Effector CD4-positive, alpha-beta T cell (primary cell): ENCODE measurements around the gene COL12A1.
"Not testable (repeated sequence)": the region's sequence is repeated elsewhere in the genome, so short reads cannot be mapped to it uniquely, and the experiment has no call there.

ENCODE experiments used
- DNase-seq: peaks from one replicate; pipeline ENCODE4 v3.0.0-alpha.2; 2020

COL12A1 gene

DNA sequence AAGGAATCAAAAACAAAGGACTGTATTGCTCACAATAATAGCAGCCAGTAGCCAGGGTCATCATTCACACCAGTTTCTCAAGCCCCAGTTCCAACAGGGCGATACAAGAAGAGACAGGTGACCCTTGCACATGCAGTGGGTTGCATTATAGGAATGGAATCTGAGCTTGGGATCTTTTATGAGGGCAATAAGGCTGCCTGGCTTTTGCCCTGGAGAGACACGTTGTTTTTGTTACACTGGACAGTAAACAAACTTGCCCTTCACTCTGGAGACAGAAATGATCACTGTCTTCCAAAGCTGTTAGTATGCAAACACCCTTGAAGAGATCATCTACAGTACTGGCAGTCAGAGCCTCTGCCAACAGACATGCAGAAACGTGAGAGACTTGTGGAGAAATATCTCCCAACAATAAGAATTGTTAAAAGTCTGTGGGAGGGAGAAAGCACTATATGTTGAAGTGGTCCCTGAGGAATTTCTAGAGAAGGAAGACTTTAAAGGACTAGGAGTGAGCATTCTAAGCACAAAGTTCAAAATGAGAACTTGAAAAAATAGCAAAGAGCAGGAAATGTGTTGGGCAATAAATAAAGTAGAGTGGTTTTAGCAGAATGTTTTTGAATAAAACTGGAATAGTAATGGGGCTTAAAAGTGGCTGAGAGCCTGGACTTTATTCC is 6.2 kb upstream of the COL12A1 start:
- DNase-seq, result no peak

DNA sequence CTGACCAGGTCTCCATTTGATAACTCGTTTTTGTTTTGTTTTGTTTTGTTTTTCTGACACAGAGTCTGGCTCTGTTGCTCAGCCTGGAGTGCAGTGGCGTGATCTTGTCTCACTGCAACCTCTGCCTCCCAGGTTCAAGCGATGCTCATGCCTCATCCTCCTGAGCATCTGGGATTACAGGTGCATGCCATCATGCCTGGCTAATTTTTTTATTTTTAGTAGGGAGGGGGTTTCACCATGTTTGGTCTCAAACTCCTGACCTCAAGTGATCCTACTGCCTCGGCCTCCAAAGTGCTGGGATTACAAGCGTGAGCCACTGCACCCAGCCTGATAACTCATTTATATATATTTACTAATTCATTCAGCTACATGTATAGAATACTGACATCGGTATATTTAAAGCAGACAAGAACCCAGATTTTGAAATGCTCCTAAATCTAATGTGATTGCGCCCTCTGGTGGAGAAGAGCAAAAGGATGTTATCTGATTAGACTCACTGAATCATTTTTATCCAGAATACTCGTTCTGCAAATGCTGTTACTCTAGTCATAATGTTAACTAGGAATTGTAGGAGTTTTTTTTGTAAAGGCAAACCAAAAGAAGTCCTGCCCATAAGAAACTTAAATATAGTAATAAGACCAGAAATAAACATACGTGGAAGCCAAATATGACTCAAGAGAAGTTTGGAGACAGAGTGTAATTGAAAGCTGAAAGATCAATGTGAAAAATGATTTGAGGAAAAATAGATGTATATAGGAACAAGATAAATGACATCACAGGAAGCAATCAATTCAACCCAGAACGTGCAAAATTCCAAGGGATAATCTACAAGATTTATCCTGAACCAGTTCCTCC is 5.3 kb upstream of the COL12A1 start:
- DNase-seq, result peak; percentile 59

DNA sequence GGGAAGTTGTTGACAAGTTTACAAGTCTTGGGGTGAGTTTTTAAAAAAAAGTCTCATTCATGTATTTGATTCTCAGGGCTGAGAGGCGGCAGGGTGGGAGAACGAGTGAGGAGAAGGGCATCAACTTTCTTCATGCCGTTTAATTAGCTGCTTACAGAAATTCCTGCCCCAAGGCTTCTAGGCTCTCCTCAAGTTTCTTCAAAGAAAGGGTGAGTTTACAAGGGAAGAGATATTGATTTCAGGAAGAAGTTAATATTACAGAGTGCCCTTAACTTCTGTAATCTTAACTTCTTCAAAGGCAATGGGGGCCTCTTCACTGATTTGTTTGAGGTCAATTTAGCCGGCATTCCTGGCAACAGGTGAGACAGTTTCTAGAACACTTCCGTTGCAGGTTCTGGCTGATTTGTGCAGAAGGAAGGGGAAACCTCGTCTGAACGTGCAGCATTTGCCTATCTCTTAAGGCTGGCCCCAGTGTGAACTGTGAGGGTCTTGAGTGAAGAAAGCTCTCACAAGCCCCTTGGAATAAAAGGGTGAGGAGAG is 3.4 kb upstream of the COL12A1 start:
- DNase-seq, result no peak

DNA sequence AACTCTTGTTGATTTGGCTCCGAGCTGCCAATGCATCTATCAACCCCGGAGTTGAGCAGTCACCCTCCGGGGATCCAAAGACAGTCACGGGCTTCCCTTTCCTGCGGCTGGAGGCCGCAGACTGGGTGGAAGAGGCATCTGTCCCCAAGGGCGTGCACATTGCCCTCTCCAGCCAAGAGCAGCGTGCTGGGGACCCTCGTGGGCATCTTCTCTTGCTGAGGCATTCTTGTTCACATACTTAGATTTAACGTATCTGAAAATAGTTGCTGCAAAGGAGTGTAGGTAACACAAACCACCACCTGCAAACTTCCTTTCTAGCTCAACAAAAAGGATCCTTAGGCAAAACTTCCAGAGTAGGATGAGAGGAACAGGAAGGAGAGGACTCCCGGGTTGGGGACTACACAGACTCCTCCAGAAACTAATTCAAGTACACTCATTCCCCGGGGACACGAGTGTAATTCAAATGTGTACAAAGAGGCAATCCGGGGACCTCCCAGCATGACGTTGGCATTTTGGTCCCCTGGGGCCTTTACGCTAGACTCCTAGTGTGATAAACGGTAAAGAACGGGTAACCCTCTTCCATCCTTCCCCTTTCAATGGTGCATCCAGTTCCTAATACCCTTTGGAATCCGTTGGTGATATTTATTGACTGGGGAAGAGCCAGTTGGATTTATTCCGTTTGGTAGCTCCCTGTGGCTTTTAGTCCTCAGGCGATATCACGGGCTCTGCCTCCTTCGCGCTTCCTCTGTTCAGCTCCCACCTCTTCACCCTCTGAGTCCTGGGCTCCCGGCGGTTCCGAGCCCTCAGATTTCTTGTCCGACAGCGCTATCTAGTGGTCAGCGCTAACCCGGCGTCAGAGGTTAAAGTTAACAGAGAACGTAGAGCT is 2.7 kb upstream of the COL12A1 start:
- peak; percentile 76 for DNase-seq

DNA sequence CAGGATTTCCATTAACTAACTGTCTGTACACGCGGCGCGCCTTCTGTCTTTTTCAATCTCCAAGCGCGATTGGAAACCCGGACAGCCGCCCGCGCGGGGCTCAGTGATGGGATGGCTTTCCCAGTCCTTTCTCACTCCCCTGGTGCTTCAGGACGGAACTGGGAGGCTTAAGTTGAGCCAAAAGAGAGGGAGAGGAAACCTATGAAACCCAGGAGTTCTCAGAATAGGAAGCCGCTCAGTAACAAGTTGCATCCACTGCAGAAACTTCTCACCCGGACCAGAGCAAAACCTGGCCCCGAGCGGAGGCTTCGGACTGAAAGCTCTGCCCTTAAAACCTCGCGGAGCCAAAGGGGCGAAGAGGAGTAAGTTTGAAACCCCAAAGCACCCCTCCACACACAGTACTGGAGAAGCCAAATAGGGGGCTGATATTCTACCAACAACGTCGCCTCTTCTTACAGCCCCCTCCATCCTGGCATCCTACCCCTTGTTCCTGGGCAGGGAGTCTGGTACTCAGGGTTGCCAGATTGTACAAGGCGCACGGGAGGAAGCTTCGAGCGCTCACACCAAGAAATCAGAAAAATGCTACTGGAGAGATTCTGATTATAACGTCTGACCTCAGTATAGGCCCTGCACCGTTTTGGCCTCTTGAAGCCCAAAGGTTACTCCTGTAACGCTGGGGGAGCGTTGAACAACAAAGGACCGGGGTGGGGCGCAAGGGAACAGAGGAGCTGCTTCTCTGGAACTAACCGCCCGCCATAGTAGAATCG is 906 bp upstream of the COL12A1 start:
- no peak for DNase-seq

DNA sequence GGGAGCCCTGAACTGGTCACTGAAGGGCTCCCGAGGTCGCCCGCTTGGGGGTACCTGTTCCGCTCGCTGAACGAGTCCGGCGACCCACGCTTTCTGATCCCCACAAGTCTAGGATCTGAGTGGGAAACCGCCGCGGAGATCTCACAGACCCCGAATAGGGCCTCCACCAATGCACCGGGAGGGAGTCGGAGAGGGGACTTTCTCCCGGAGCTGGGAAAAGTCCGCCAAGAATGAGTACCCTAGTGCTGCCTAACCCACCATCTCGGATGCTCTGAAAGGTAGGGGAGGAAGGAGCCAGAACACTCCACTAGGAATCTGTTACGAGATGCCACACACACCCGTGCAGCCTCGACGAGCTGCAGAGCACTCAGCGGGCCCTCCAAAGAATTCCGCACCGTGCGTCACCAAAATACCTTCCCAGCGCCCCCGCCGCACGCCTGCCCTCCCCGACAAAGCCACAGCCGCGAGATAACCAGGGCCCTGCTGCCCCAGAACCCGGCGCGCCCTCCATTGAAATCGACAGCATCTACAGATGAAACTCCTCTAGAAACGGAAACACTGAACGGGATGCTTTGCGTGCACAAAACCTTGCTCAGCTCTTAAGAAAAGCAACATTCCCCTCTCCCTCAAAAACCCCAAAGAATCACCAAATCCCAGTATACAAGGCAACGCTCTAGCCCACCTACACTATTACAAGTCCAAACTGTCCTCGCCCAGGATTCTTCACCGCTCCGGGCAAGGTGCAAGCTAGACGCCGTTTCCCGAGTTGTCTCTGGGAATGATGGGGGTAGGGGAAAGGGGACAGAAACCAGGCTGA is 686 bp downstream of the COL12A1 start:
- DNase-seq, result no peak

DNA sequence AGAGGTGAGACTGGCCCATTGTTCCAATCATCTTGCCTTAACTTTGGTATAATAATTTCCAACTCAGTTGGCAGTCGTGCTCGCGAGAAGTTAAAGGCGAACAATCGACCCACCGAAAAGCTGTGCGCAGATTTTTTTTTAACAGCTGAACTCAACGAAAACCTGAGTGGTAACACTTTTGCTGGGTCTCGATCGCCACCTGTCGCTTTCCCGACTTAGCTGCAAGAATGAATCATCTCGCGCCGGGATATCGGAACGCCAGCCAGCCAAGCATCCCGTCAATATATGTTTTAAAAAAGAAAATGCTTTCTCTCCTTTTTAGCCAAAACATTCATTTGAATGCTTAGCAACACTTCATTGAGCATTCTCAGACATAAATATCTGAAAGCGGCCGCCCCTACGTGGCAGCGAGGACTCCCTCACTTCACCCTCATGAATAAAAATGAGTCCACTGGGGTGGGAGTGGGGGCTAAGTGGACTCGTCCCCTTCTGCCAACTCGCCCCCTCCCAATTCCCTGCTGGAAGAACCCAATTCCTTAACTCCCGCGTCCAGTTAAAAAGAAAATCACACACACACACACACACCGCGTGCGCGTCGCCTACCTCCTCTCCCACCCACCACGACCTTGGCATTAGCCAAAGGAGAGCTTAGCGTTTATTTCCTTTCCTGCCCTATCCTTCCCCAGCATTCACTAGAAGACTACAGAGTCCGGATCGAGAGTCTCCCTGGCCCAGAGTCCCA is 1.5 kb downstream of the COL12A1 start:
- no peak for DNase-seq

DNA sequence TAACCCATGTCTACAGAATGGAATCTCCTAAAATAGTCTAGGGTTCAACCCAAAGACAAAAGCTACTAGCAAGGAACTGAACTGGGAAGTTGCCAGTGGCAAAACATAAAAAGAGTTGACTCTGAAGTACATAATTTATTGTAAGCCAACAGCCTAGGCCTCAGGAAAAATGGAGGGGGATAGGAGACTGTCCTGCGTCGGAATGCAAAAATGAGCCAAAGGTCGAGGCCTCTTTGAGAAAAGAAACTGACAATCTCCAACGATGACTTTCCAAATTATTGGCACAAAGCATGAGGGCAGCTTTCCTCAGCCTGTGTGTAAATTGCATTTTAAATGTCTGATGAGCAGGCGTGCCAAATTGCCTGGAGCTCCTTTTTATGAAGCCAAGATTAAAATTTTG is 2.1 kb downstream of the COL12A1 start:
- no peak for DNase-seq

DNA sequence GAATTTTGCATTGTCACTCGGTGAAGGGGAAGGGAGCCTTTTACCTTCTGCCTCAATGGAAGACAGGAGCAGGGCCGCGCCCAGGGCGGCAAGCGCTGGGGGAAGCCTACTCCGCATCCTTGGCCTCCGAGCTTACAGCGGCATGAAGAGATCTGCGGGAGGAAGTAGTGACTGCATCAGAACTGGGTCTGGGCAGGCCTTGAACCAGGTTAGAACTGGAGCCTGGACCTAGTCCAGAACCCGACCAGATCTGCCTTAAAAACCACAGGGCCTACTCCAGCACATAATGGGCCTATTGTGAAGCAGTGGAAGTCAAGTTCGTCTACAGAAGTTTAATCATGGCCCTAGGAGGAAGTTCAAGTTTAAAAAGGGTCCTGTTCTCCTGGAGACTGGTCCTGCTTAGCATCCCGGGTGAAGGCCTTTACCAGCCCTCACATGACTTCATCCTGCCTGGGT is 3.1 kb downstream of the COL12A1 start:
- no peak for DNase-seq

DNA sequence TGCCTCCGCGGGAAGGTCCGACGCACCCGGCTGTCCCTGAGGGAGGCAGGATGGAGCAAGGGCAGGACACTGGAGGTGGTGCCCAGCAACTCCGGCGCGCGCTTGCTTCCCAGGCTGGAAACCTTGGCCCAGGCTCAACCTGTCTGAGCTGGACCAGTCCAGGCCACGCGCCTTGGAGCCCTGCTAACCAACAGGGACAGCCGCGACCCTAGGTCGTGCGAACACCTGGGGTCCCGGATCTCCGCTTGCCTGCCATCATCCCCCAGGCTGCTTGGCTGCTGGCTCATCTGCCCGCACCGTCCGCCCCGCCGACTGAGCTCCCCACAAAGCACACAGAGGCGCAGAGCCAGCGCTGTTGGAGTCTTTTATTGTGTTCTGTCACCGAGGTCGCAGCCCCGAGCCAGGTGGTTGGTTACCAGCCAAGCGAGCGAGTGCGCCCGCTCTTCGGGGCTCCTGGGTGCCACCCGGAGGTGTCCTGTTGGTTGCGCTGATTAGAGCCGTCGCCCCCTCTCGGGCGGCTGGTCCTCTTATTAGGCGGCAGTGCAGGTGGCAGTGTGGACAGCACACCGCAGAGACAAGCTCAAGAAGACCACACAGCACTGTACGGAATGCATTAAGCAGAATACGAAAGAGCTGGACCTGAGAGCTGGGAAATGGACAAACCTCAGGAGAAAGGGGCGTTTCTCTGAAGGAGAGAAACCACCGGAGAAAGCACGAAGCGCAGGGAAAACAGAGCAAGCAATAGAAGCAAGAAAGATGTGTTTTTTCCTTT is 3.8 kb downstream of the COL12A1 start:
- DNase-seq, result no peak

DNA sequence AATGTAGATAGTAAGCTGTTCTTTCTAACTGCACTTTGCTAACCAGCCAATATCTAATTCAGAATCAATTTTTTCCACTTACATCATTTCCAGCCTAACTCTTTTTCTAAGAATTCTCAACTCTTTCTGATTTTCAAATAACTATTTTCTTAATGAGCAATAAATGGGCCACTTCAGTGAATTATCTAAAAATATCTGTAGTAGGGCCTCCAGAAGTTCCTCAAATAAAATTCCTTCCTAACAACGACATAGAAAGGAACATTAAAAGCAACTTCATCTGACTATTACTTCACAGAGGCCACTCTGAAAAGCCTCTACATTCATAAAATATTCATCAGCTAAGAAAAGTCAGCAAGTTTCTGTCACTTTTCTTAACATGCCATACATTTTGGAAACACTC is 4.8 kb downstream of the COL12A1 start:
- DNase-seq, result no peak

DNA sequence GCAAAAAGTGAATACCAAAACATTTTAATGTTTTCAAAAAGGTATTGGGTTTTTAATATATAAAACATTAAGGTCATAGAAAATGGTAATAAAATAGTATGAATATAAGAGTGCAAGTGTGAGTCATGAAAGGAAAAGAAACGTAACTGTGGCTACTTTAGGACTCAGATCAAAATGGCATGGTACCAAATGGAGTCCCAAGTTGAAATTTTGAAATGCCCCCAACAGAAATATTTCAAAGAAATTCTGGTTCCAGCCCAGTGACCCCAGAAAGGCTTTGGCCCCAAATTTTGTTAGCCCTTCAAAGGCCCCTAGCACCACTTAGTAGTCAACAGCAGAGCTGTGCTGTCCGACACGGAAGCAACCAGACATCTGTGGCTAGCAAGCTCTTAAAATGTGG is 6.0 kb downstream of the COL12A1 start:
- DNase-seq, result no peak

DNA sequence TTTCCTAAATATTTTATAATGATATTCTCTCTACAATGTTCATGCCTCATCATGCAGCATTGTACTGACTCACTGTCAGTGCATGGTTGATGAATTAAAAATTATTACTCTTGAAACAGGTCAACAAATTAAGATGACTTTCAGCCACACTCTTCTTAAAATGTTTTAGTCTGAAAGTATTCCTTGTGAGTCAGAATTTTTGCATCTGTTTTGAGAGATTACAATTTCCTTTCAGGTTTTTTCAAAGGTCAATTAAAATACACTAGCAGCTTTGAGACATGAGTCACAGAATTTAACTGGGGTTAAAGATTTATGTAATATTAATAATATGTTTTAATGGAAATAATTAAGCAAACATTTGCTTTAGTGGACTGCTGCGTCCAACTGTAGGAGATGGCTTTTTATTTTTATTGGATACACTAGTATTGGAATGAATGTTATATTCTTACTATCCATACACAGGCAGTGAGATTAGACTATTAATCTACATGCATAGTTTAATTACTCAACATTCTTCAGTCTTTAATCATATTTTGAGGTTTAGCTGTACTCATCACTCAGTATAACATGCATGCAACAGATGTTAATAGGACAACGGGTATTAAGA is 9.7 kb downstream of the COL12A1 start:
- no peak for DNase-seq

DNA sequence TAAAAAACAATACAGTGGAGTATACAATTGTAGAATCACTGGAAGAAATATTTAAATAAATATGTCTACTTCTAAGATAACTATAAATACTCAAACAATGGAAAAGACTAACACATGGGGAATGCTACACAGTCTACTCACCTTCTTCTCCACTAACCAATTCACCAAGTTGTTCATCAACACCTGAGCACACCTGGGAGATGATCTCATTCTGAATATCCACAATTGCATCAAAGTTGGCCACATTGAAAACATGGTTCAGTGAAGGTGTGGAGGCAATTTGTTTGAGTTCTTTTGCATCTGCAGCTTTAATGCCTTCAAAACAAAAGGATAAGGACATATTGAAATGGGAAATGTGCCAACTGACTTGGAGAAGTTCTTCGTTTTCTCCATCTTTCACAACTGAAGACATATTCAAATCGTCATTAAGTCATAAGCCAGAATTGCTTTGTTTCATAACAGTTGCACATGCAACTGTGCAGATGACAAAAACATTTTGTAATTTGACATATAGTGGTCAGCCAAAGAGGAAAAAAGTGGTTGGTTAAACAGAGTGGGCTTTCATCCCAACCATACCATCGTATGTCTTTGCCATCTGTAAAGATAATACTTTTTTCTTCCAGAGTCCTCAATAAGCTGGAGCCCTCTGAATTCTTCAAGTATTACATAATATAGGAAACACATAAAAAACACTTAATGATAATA is 17.5 kb downstream of the COL12A1 start:
- no peak for DNase-seq

DNA sequence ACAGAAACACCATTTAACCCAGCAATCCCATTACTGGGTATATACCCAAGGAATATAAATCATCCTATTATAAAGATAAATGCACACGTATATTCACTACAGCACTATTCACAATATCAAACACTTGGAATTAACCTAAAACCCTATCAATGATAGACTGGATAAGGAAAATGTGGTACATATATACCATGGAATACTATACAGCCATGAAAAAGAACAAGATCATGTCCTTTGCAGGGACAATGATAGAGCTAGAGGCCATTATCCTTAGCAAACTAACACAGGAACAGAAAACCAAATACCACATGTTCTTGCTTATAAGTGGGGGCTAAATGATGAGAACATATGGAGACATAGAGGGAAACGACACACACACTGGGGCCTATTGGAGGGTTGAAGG is 19.3 kb downstream of the COL12A1 start:
- not testable (repeated sequence) for DNase-seq

DNA sequence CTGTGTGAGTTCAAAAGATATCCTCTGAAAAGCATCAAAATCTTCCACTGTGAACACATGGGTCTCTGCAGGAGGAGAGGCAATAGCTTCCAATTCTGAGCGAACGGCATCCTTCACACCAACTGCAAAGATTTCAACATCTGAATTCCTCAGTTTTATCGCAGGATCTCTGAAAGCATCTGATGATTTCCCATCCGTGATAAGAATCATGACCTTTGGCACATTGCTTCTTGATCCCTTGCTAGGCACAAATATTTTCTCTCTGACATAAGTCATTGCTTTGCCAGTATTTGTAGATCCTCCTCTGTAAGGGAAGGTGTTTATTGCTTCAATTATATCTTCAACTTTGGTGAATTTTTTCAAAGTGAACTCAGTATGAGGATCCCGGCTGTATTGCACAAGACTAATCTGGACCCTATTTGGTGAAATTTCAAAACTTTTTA is 22.7 kb downstream of the COL12A1 start:
- DNase-seq, result no peak

DNA sequence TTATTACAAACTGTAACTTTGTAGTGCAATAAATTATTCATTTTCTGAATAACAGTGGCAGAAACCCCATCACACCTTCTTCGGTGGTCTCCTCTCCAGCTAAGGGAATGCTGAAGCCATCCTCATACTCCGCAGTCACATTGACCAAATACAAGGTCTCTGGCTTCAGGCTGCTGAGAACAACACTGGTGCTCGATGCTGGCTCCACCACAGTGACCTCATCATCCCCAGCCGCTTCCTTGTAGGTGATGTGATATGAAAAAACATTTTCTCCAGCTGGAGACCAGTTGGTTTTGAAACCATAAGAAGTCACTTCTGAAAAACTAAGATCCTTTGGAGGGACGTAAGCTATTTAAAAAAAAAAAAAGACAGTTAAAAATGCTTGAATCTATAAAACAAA is 25.0 kb downstream of the COL12A1 start:
- DNase-seq, result no peak

DNA sequence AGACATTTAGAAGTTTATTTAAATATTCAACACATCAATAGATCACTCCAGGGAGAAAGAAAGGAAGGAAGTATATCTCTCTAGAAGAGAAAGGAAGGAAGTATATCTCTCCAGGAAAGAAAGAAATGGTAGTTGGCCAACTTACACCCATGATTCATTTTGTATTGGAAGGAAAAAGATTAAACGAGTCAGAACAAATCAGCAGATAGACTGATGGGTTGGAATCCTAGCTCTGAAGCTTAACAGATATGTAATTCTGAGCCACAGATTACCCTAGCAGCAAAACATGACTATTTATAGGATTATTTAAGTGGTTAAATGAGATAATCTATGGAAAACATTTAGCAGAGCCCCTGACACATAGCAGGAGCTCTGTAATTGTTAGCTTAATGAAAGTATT is 27.1 kb downstream of the COL12A1 start:
- no peak for DNase-seq
